K562 (cell line): ENCODE results near the gene NMT2. TPM values are rescaled to one million over a fixed set of nuclear protein-coding genes. Genes with fewer than 3 reads are reported as not detected.

ENCODE experiments used
- ATAC-seq: fragments of 200-7000 bp; cut with Tn5 transposase; 3 replicates; pipeline ENCODE4 v1.9.1; 2020; ENCODE audit warnings: moderate library complexity
- BruUV-seq: library from RNA; stranded (reverse); fragments of 400-500 nt; replicated peaks from 2 replicates; lab custom pipeline; 2021; lab: Mats Ljungman, UMichigan
- CTCF ChIA-PET: fragments of 300-600 bp; formaldehyde crosslinking; extraction: SDS; loops from one replicate; lab custom pipeline; 2021; ENCODE audit warnings: low intra/inter-chr PET ratio; lab: Yijun Ruan, JAX
- POLR2A ChIA-PET: fragments of 300-600, 350-650 bp; sonication (Branson Sonifier 250); formaldehyde crosslinking; extraction: SDS; loops from one replicate; lab custom pipeline; 2021; ENCODE audit warnings: antibody characterized with exemption, inconsistent platforms; lab: Yijun Ruan, JAX
- DNase-seq, 4 experiments: peaks; one replicate each; pipeline versions ENCODE4 v3.0.0 to v3.0.0-alpha.2; 2011 to 2018; ENCODE audit warnings: low spot score in 3 of 4, mixed read lengths in 3 of 4; ENCODE audit errors: extremely low read depth in 1 of 4
- FAIRE-seq: peaks from 2 replicates; lab custom pipeline; 2011; peaks lifted over from hg19 to GRCh38; lab: Jason Lieb, UNC
- H2AFZ ChIP-seq: 2 replicates; pipeline ENCODE4 v1.6.0; 2011; ENCODE audit warnings: low read depth, low read length, control low read depth, inconsistent platforms
- H3K27ac ChIP-seq: fragments of 200-600 bp; 3 replicates; pipeline ENCODE4 v1.8.0; 2011; ENCODE audit warnings: low read depth, mild to moderate bottlenecking, control low read depth, inconsistent platforms, low read length, moderate library complexity, mixed read lengths; ENCODE audit errors: extremely low read depth
- H3K27me3 ChIP-seq, 2 experiments: fragments of 300-600 bp in 1 of 2; 2 replicates in 1 of 2; 3 replicates in 1 of 2; pipeline versions ENCODE4 v1.6.0 to v1.8.0; 2011; ENCODE audit warnings: inconsistent platforms in 2 of 2, low read length in 2 of 2, mild to moderate bottlenecking in 1 of 2, mixed read lengths in 1 of 2, moderate library complexity in 1 of 2; ENCODE audit not compliant: control insufficient read depth in 2 of 2, insufficient read depth in 2 of 2
- H3K36me3 ChIP-seq: fragments of 300-600 bp; 3 replicates; pipeline ENCODE4 v1.8.0; 2011; ENCODE audit warnings: mild to moderate bottlenecking, low read length, inconsistent platforms; ENCODE audit not compliant: control insufficient read depth, insufficient read depth
- H3K4me1 ChIP-seq, 2 experiments: fragments of 200-600 bp in 1 of 2; replicated peaks in 1 of 2; 2 replicates in 1 of 2; 3 replicates in 1 of 2; pipeline versions ENCODE4 v1.5.1 to v1.8.0; 2011; ENCODE audit warnings: inconsistent platforms in 2 of 2, low read length in 2 of 2, mild to moderate bottlenecking in 1 of 2, mixed read lengths in 1 of 2, moderate library complexity in 1 of 2; ENCODE audit not compliant: control insufficient read depth in 2 of 2, insufficient read depth in 2 of 2
- H3K4me2 ChIP-seq: 2 replicates; pipeline ENCODE4 v1.6.1; 2011; ENCODE audit warnings: low read length, control low read depth, inconsistent platforms, mixed read lengths; ENCODE audit not compliant: insufficient read depth
- H3K4me3 ChIP-seq: fragments of 200-600 bp; sonication (generic), shearing (Covaris generic); 2 replicates; pipeline ENCODE4 v1.5.1; 2016; ENCODE audit warnings: control low read depth, inconsistent platforms
- H3K79me2 ChIP-seq: fragments of 200-600 bp; 3 replicates; pipeline ENCODE4 v1.8.0; 2011; ENCODE audit warnings: low read length, inconsistent platforms; ENCODE audit not compliant: control insufficient read depth, insufficient read depth
- H3K9ac ChIP-seq, 2 experiments: 2 replicates each; pipeline versions ENCODE4 v1.6.0 to v1.6.1; 2011; ENCODE audit warnings: low read depth in 2 of 2, low read length in 2 of 2, control low read depth in 1 of 2, inconsistent platforms in 1 of 2, mild to moderate bottlenecking in 1 of 2, mixed read lengths in 1 of 2; ENCODE audit not compliant: insufficient read depth in 1 of 2
- H3K9me1 ChIP-seq: one replicate; pipeline ENCODE4 v1.6.0; 2011; ENCODE audit warnings: inconsistent platforms, mild to moderate bottlenecking, low read length, moderate library complexity; ENCODE audit not compliant: control insufficient read depth, insufficient read depth
- H3K9me3 ChIP-seq: replicated peaks from 2 replicates; pipeline ENCODE4 v1.5.1; 2011; ENCODE audit warnings: low read depth, low read length, inconsistent platforms; ENCODE audit not compliant: control insufficient read depth, insufficient read depth
- H4K20me1 ChIP-seq: replicated peaks from 2 replicates; pipeline ENCODE4 v1.6.1; 2011; ENCODE audit warnings: low read length, inconsistent platforms, mixed read lengths; ENCODE audit not compliant: control insufficient read depth, insufficient read depth
- CBX8 ChIP-seq: fragments of 200-600 bp; sonication (generic); IDR thresholded peaks from 2 replicates; pipeline ENCODE4 v1.6.1; 2012; ENCODE audit warnings: borderline replicate concordance, mixed run types, low read depth, mild to moderate bottlenecking, moderate library complexity, mixed read lengths, low read length, control low read depth, inconsistent platforms; ENCODE audit not compliant: poor library complexity, severe bottlenecking; ENCODE audit errors: extremely low read depth
- FOXA3 ChIP-seq, 2 experiments: fragments of 450-650 bp in 1 of 2; sonication (generic) in 1 of 2; formaldehyde crosslinking; IDR thresholded peaks in 1 of 2; conservative IDR thresholded peaks in 1 of 2; 2 replicates each; pipeline versions ENCODE4 v1.4.0 to v1.8.0; 2020 to 2022; ENCODE audit warnings: mild to moderate bottlenecking in 2 of 2, missing genetic modification reagents in 1 of 2
- KDM1A ChIP-seq, 2 experiments: fragments of 450-650 bp; IDR thresholded peaks; 2 replicates each; pipeline ENCODE4 v1.6.1; 2016; ENCODE audit warnings: mild to moderate bottlenecking in 2 of 2
- MEF2D ChIP-seq: conservative IDR thresholded peaks from 2 replicates; pipeline ENCODE4 v1.6.1; 2016; ENCODE audit warnings: low read depth, missing genetic modification characterization, missing compliant biosample characterization
- NFYB ChIP-seq: IDR thresholded peaks from 2 replicates; pipeline ENCODE4 v1.6.1; 2011; ENCODE audit warnings: mild to moderate bottlenecking, moderate library complexity; ENCODE audit not compliant: insufficient read length; ENCODE audit errors: extremely low read depth
- NRF1 ChIP-seq, 2 experiments: fragments of 450-650 bp; IDR thresholded peaks in 1 of 2; conservative IDR thresholded peaks in 1 of 2; 2 replicates each; pipeline ENCODE4 v1.6.1; 2014; ENCODE audit warnings: mild to moderate bottlenecking in 2 of 2
- RAD21 ChIP-seq, 2 experiments: fragments of 250-450 bp in 1 of 2; fragments of 450-650 bp in 1 of 2; sonication (Bioruptor Pico) in 1 of 2; formaldehyde crosslinking in 1 of 2; IDR thresholded peaks in 1 of 2; conservative IDR thresholded peaks in 1 of 2; 2 replicates each; pipeline versions ENCODE4 v1.4.0 to v1.8.0; 2020 to 2022; ENCODE audit warnings: mild to moderate bottlenecking in 2 of 2, moderate library complexity in 1 of 2
- RBM25 ChIP-seq: fragments of 200-400 bp; formaldehyde crosslinking; IDR thresholded peaks from 2 replicates; pipeline ENCODE4 v1.6.1; 2018; ENCODE audit warnings: low read length, low read depth, moderate library complexity; ENCODE audit not compliant: severe bottlenecking
- RBM34 ChIP-seq: fragments of 200-400 bp; formaldehyde crosslinking; IDR thresholded peaks from 2 replicates; pipeline ENCODE4 v1.6.1; 2018; ENCODE audit warnings: low read length, borderline replicate concordance; ENCODE audit not compliant: insufficient read depth
- SIRT6 ChIP-seq: IDR thresholded peaks from one replicate; pipeline ENCODE4 v1.6.1; 2012; ENCODE audit warnings: low read depth, mild to moderate bottlenecking, control low read depth, inconsistent platforms, low read length, moderate library complexity
- TEAD2 ChIP-seq: fragments of 450-650 bp; IDR thresholded peaks from 2 replicates; pipeline ENCODE4 v1.6.1; 2016; ENCODE audit warnings: missing genetic modification characterization, control low read depth, missing compliant biosample characterization
- ZNF263 ChIP-seq: sonication (generic); formaldehyde crosslinking; IDR thresholded peaks from 2 replicates; pipeline ENCODE4 v1.8.0; 2022; ENCODE audit warnings: mild to moderate bottlenecking, missing genetic modification reagents, borderline replicate concordance
- WGBS: fragments of 100-300 bp; shearing (Covaris generic); methylation state at CpG from one replicate; pipeline ENCODE4 v1.1.6; 2016; ENCODE audit warnings: low coverage, mixed read lengths; ENCODE audit not compliant: insufficient coverage; ENCODE audit errors: missing lambda C conversion rate; 5-methylcytosine and 5-hydroxymethylcytosine counted together
- in situ Hi-C: fragments of 300-500 bp; cut with MboI; formaldehyde crosslinking; loops from 4 replicates; pipeline ENCODE4 v1.15.0; 2018; ENCODE audit warnings: inconsistent platforms, mixed read lengths
- intact Hi-C: fragments of 100-400 bp; cut with micrococcal nuclease; formaldehyde crosslinking; loops from 2 replicates; pipeline ENCODE4 v1.14.2; 2022
- polyA plus RNA-seq, 8 experiments: library from polyadenylated mRNA; depleted of rRNA in 4 of 8; stranded (reverse) in 5 of 8; unstranded in 3 of 8; fragments of >200 nt; fragmentation: Nextera tagmentation in 2 of 8; fragmentation: Illumina TruSeq in 1 of 8; extraction: Ambion mirVana in 2 of 8; extraction: Trizol in 1 of 8; gene quantifications; 2 replicates each; pipeline versions ENCODE4 v1.2.1 to v1.2.3, GENCODE V29; 2011 to 2014; ENCODE audit warnings: inconsistent platforms in 1 of 8, missing spikeins in 1 of 8
- total RNA-seq, 7 experiments: library from RNA; depleted of rRNA in 6 of 7; stranded (reverse); fragments of >200 nt in 6 of 7; fragmentation: Illumina TruSeq in 2 of 7; extraction: Trizol in 2 of 7; gene quantifications; 2 replicates each; pipeline versions ENCODE4 v1.2.1 to v1.2.3, GENCODE V29; 2011 to 2021; ENCODE audit warnings: low replicate concordance in 1 of 7
- TF ChIP-seq, protein P1 (sequence below): fragments of 450-650 bp; IDR thresholded peaks from 2 replicates; pipeline ENCODE4 v1.6.1; 2016; ENCODE audit warnings: low read depth, mild to moderate bottlenecking, moderate library complexity
- TF ChIP-seq, protein P2 (sequence below): sonication (generic); formaldehyde crosslinking; IDR thresholded peaks from 2 replicates; pipeline ENCODE4 v1.8.0; 2022; ENCODE audit warnings: missing genetic modification reagents, mild to moderate bottlenecking, moderate library complexity, borderline replicate concordance

The NMT2 gene
- total and polyA plus RNA-seq, 9 of the 15 experiments (the other 6 are each of a cell fraction or from before 2014, with no cell fraction given), result 5.2 to 15.9 (median 10.8) TPM

DNA sequence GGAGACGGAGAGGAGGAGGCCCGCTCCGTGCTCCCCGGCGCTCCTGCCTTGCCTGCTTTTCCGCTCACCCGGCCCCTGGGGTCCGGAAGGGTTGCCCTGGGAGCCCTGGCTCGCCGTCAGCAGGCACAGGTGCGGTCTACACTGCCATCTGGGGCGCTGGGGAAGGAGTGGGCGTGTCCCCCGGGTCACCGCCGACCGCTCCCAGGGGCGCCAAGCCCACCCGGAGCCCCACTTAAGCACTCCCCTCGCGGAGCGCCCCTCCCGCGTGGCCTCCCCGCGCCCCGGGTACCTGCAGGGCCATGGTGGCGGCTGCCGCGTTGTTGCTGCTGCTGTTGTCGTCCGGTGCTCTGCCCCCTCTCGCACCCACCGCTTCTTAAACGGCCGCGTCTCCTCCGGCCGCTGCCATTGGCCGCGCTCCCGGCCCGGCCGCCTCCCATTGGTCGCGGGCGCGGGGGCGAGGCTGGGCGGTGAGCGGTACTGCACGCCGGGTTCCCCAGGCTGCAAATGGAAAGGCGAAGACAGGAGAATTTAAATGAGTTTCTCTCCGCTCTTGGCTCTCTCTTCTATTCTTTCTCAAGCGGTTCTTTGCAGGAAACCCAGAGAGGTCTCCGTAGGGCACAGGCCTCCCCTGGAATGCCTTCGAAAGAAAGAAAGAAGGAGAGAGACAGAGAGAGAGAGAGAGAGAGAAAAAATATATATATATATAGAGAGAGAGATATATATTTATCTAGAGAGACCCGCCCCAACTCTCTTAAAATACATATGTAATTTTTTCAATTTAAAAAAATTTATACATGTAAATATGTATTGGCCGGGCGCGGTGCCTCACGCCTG, 79.8 kb downstream of the NMT2 start, which contains the start of gene ACBD7 (continued):
- TF ChIP-seq RBM34 (0 out of 2 replicates have a peak, but pooled peaks have one; percentile 27), NRF1 (conservative IDR thresholded peaks at IDR 0.05 in 1 of 2, IDR thresholded peaks at IDR 0.05 in 1 of 2) (peak in 1 of 2 experiments; percentile 25; a peak in 1 of 4 replicates), ZNF263 (peak; percentile 84)
- TF ChIP-seq, protein P1, sequence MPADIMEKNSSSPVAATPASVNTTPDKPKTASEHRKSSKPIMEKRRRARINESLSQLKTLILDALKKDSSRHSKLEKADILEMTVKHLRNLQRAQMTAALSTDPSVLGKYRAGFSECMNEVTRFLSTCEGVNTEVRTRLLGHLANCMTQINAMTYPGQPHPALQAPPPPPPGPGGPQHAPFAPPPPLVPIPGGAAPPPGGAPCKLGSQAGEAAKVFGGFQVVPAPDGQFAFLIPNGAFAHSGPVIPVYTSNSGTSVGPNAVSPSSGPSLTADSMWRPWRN, result no peak
- TF ChIP-seq, protein P2, sequence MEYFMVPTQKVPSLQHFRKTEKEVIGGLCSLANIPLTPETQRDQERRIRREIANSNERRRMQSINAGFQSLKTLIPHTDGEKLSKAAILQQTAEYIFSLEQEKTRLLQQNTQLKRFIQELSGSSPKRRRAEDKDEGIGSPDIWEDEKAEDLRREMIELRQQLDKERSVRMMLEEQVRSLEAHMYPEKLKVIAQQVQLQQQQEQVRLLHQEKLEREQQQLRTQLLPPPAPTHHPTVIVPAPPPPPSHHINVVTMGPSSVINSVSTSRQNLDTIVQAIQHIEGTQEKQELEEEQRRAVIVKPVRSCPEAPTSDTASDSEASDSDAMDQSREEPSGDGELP (CRISPR knock-in tag), result peak; percentile 65; the same call in 1 of the 2 replicates

DNA sequence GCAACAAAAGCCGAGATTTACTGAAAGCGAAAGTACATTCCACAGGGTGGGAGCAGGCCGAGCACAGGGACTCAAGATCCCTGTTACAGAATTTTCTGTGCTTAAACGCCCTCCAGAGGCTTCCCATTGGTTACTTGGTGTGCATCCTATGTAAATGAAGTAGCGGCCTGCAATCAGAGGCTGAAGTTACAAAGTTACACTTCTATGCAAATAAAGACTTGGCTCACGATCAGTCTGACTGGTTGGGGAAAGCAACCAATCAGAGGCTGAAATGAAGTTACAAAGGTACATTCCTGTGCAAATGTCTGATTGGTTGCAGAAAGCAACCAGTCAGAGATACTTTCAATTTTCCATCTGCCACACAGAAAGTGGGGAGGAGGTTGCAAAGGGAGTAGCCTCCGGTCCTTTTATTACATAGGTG, 84.0 kb downstream of the NMT2 start:
- peak overlapping the region; percentile 20; the same call in 1 of the 2 replicates for H2AFZ ChIP-seq
- in situ Hi-C loops, result no loop called here
- FAIRE-seq (peak; percentile 77), ATAC-seq (peak; percentile 75), DNase-seq (peak in 2 of 4 experiments; percentile 47 to 59)
- H3K27me3 ChIP-seq, result peaks cover 11 to 44% of the 10 kb centered on the region in 2 experiments; a peak in 4 of 5 replicates
- no peaks in the 10 kb centered on the region for H3K9me1 ChIP-seq
- intact Hi-C loops, result no loop called here
- 2% methylated on average over 7 of the region's 7 CpGs for WGBS
- no peaks in the 10 kb centered on the region for H3K36me3 ChIP-seq
- H3K4me2 ChIP-seq, result peak overlapping the region; percentile 21; the same call in 1 of the 2 replicates
- no TSS peak for BruUV-seq
- peaks cover 0 to 11% of the 10 kb centered on the region in 2 experiments; a peak in 2 of 5 replicates for H3K4me1 ChIP-seq
- H3K79me2 ChIP-seq, result no peaks in the 10 kb centered on the region
- no peaks in the 10 kb centered on the region for H4K20me1 ChIP-seq
- H3K9me3 ChIP-seq, result no peaks in the 10 kb centered on the region
- no peak for TF ChIP-seq SIRT6
- TF ChIP-seq TEAD2 (tag), result peak; percentile 55; the same call in 1 of the 2 replicates
- no peak for TF ChIP-seq MEF2D (tag)
- peak; percentile 46 to 57; a peak in 3 of 4 replicates for TF ChIP-seq FOXA3 (CRISPR knock-in tag; conservative IDR thresholded peaks at IDR 0.05 in 1 of 2, IDR thresholded peaks at IDR 0.05 in 1 of 2)
- TF ChIP-seq KDM1A (IDR thresholded peaks at IDR 0.05), result 0 out of 4 replicates have a peak, but pooled peaks of 1 of the 2 experiments have one; percentile 11
- no peak for TF ChIP-seq CBX8
- peak; percentile 32 to 55; a peak in 3 of 4 replicates for TF ChIP-seq RAD21 (CRISPR knock-in tag; conservative IDR thresholded peaks at IDR 0.05 in 1 of 2, IDR thresholded peaks at IDR 0.05 in 1 of 2)
- TF ChIP-seq RBM25, result peak; percentile 26
- peak; percentile 79 for TF ChIP-seq NFYB
- ChIA-PET CTCF (no interaction called here), POLR2A (no interaction called here)
- no peak overlapping the region for H3K27ac ChIP-seq
- no peak overlapping the region for H3K9ac ChIP-seq
- no peak overlapping the region for H3K4me3 ChIP-seq
